Lower leg skin (tissue), 3 donors: Measurements from ENCODE around the gene DYNLRB1.

Experiments used
- CTCF ChIP-seq, 3 donors: fragments of 450-650 bp; IDR thresholded peaks; one replicate each; pipeline ENCODE4 v1.5.1; 2016; ENCODE audit warnings: antibody characterized with exemption in 3 of 3, mild to moderate bottlenecking in 3 of 3, moderate library complexity in 2 of 3
- POLR2A ChIP-seq, 2 donors: fragments of 450-650 bp; IDR thresholded peaks; one replicate each; pipeline ENCODE4 v1.6.1; 2016 to 2017; ENCODE audit warnings: antibody characterized with exemption in 2 of 2, mild to moderate bottlenecking in 1 of 2, moderate library complexity in 1 of 2

- no peak for TF ChIP-seq CTCF (IDR thresholded peaks at IDR 0.05)
- no peak for TF ChIP-seq POLR2A (IDR thresholded peaks at IDR 0.05)
Measured at GRCh38 chr20:34560141-34560523, 43.9 kb downstream of the DYNLRB1 start.
